Activated CD4-positive, CD25-positive, alpha-beta regulatory T cell treated with anti-CD3 and anti-CD28 coated beads, Interleukin-2, amount 50 U/mL, for 72 hours (primary cell): ENCODE measurements around the gene RCOR1.
"Not testable (repeated sequence)": the region's sequence is repeated elsewhere in the genome, so short reads cannot be mapped to it uniquely, and the experiment has no call there.

Source experiments
- DNase-seq: peaks from one replicate; pipeline ENCODE4 v3.0.0; 2021

Gene RCOR1

DNA sequence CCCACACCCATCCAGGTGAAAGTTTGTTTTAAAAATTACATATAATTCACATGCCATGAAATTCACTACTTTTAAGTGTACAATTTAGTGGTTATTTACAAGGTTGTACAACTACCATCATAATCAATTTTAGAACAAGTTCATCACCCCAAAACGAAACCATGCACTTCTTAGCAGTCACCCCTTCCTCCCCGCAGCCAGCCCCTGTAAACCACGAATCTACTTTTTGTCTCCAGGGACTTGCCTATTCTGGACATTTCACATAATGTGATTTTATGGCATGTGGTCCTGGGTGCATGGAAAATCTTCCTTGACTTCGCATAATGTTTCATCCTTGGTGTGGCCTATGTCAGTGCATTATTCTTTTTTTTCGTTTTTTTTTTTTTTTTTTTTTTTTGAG lies 165.6 kb downstream of the RCOR1 start:
- no peak for DNase-seq

DNA sequence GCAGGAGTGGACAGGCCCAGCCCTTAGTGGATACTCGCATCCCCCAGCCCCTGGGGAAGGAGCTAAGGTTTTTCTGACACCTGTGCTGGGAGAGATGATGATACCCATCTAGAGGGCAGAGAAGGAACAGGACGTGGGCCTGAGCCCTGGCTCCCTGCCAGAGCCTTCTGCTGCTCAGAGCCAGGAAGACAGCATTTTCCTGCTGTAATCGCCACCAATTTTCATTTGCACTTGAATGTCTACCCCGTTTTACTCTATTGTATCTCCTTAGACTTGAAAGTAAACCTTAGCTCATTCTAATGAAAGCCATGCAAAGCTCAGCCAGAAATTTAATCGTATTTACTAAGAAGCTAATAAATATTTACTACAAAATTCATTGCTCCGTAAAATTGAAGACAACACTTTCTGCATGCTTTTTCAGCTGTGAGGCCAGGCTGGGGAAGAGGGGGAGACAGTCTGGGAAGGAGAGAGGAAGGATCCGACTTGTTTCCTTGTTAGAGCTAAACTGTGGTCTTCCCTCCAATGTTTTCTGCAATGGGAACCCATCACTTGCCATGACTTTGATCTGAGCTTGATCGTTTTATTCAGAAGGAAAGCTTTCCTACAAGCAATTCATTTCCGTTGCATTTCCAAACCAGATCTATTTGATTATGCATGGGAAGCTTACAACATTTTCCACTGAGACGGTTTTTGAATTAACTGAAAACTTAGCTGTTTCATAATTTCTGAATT lies 167.2 kb downstream of the RCOR1 start:
- no peak for DNase-seq

DNA sequence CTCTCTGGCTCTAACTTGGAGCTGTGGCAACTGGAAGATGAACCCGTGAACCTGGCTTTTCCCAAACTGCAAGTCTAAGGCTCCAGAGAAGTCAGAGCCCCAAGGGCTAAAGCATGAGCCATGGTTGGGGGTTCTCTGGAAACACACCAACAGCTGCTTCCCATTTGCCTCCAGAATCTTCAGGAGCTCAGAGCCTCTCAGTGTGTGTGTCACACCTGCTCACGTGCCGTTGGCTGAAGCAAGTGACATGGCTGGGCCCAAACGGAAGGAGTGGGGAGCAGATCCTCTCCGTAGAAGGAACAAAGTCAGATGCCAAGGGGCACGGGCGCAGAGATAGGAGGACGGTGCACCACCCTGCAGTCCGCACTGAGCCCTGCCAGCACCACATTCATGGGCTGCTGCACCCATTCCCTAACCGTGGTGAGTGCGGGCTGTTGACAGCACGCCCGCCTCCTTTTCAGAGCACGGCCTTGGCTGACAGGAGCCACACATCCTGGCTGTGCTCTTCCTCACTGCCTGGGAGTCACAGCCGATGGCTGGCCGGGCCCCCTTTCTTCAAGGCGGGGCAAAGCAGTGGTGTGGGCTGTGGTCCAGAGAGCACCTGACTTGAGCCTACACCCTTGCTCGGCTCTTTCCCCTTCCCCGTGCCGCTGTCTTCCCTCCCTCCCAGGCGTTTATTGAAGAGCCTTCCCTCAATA lies 168.2 kb downstream of the RCOR1 start:
- no peak for DNase-seq

DNA sequence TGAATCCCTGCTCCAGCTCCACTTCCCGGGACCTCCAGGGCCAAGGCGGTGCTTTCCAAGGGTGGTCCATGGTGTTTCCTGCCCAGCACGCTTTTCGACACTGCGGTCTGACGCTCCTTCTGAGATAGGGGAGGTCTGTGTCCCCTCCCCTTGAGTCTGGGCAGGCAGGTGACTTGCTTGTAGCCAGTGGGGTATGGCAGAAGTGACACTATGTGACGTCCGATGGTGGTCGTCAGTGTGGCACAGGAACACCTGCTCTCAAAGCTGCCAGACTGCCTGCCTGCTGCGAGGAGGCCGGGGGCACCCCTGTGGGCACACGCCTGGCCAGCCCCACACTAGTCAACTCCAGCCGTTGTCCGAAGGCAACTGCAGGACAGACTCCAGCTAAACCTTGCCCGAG lies 168.8 kb downstream of the RCOR1 start:
- no peak for DNase-seq

DNA sequence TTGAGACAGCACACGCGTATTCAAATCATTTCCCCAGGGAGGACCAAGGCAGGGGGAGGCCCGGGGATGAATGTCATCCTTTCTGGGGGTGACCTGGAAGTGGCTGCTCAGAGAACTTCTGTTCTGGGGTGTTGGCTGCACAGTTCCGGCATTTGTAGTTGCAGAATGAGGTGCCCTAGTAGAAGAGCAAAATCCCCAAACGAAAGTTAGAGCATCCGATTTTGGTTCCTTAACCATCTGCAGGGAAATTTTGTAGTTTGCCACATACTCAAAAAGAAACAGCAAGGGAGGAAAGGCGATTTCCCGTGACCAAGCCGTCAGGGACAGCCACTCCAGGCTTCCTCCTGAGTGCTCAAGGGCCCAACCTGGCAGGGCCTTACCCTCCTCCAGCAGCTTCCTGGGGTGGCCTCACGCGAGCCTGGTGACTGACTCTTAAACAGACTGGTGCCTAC lies 171.8 kb downstream of the RCOR1 start:
- DNase-seq, result no peak

DNA sequence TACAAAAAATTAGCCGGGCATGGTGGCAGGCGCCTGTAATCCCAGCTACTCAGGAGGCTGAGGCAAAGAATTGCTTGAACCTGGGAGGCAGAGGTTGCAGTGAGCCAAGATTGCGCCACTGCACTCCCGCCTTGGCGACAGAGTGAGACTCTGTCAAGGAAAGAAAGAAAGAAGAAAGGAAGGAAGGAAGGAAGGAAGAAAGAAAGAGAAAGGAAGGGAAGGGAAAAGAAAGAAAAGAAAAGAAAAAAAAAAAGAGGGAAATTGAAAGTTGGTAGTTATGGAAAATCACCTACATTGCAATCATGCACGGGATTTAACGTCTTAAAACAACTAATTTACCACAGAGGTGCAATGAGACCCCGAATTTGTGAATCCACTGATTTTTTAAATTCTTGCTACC lies 173.3 kb downstream of the RCOR1 start:
- DNase-seq, result not testable (repeated sequence)

DNA sequence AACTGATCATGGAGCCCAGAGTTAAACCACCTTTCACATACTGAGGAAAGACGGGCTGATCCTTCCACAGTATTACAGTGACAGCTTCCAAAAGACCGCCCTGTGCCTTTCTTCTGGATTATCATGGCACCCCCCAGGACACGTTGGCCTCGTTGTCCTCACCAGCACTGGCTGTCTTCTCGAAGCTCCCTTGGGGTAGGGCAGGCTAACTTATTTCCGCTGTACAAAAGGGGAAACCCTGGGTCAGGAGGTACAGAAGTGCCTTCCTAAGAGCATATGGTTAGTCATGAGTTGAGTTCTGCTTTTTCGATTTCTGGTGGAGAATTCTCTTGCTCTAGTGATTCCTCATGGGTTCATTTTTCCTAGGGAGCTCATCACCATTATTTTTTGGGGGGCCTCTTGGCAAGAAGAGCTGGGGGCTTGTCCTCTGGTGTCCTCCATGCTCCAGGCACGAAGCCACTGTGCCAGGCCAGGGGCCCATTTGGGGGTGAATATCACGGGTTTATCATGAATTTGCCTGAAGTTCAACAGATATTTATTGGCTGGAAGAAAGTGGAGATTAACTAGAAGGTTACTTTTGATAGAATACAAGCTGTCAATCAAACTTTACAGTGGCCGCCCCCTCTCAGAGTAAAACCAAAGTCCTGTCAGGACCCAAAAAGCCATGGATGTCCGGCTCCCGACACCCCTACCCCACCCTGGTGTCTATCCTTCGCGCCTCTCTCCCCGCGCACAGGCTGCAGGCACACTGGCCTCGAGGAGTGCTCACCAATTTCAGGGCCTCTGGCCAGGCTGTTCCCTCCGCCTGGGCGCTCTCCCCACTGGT lies 176.0 kb downstream of the RCOR1 start:
- no peak for DNase-seq

DNA sequence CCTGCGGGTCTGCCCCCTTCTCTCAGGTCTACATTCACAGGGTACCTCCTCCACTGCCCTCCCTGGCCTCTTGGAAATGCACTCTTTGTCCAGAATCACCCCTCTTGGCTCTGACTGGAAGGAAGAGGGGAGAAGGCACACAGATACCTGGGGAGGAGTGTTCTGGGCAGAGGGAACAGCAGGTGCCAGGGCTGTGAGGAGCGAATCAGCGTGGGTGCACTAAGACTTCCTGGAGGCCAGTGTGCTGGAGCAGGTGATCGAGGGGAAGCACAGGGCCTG lies 176.5 kb downstream of the RCOR1 start:
- no peak for DNase-seq

DNA sequence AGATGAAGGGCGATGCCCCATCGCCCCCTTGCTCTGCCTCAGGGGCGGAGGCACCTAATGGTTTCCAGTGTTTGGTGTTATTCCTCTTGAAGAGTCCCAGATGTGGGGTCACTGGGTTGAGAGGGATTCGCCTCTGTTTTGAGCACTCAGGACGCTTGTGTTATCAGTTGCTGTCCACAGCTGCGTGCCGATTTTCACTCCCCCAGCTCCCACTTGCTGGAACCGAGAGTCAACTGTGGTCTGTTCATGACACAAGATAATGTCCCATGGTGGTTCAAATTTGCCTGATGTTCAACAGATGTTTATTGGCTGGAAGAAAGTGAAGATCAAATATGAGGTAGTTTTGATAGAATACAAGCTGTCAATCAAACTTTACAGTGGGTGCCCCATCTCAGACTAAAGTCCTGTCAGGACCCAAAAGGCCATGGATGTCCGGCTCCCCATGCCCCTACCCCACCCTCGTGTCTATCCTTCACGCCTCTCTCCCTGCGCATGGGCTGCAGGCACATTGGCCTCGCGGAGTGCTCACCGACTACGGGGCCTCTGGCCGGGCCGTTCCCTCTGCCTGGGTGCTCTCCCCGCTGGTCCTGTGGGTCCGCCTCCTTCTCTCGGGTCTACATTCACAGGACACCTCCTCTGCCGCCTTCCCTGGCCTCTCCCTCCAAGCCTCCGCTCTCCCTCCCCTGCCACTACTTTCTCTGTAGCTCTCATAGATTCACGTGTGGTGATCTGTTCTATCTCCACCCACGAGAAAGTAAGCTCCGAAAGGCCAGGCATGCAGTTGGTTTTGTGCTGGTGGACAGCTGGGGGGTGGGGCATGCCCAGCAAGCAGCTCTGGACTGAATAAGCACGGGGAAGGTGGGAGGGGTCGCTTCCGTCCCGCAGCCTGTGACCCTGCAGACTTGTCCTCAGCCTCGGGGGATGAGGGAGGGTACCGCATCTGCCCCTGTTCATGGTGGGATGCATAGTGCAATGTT lies 178.0 kb downstream of the RCOR1 start:
- no peak for DNase-seq

DNA sequence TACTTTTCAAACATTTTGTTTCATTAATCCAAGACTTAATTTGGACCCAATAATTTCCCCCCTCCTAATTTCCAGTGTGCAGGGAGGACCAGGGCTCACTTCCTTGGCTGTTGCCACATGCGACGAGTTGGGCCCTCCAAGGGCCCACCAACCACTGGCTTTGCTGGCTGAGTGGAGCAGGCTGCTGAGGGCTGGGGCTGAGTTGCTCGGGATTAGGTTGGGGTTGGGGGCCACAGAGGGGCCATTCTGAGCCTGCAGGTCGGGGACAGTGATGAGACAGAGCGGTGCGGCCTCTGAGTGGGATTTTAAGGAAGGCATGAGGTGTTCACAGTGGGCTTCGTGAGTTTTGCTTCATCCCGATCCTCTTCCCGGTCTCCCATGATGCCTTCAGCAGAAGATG lies 178.7 kb downstream of the RCOR1 start:
- no peak for DNase-seq

DNA sequence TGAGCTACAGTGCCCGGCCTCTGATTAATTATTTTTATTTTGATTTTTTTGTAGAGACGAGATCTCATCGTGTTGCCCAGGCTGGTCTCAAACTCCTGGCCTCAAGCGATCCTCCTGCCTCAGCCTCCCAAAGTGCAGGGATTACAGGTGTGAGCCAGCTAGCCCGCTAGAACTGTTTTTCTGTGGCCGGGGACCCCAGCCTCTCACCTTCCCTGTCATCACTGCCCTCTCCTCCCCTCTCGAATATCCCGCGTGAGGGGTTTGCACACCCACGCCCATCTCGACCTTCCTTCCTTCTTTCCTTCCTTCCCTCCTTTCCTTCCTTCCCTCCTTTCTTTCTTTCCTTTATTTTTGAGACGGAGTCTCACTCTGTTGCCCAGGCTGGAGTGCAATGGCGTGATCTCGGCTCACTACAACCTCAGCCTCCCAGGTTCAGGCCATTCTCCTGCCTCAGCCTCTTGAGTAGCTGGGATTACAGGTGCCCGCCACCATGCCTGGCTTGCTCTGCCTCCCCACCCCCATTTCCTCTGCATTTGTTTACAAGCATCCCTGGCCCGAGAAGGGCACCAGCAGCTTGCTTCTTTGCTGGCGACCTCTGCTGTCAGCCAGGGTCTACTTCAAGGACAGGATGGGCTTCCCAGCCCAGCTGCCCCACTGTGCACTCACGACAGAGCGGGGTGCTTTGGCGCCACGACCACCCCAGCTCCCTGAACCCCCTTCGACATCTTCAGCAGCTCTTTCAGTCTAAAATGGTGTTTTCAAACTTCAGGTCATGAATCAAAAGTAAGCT lies 180.5 kb downstream of the RCOR1 start:
- no peak for DNase-seq

DNA sequence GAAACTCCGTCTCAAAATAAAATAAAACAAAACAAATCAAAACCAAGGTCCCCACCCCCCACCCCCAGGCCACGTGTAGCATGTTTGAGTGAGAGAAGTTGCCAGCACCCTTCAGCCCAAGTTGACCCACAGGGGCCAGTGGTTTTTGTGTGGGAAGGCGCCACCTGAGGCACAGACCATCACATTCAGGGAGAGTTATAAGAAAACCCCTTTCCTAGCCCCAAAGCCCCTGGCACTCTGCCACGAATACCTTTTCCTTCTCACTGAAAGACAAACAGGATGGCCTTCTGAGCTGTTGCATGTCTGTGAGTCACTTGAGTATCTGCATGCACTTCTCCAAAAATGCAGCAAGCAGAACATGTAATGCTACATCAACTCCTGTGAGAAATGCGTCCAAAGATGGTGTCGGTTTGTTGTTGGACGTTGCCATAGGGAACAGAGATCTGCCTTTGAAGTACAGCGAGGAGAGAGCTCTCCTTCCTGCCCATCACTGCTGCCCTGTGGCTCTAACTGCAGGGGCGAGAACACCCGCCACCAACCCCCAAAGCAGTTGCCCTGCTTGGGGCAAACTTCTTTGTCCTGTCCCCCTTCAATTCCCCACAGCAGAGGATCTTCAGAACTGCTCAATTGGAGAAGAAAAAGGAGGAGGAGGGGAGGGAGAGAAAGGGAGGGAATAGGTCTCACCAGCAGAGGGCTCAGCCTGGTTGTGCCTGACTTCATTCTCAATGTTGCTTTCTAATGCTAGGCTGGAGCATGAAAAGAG lies 182.1 kb downstream of the RCOR1 start:
- peak; percentile 59 for DNase-seq

DNA sequence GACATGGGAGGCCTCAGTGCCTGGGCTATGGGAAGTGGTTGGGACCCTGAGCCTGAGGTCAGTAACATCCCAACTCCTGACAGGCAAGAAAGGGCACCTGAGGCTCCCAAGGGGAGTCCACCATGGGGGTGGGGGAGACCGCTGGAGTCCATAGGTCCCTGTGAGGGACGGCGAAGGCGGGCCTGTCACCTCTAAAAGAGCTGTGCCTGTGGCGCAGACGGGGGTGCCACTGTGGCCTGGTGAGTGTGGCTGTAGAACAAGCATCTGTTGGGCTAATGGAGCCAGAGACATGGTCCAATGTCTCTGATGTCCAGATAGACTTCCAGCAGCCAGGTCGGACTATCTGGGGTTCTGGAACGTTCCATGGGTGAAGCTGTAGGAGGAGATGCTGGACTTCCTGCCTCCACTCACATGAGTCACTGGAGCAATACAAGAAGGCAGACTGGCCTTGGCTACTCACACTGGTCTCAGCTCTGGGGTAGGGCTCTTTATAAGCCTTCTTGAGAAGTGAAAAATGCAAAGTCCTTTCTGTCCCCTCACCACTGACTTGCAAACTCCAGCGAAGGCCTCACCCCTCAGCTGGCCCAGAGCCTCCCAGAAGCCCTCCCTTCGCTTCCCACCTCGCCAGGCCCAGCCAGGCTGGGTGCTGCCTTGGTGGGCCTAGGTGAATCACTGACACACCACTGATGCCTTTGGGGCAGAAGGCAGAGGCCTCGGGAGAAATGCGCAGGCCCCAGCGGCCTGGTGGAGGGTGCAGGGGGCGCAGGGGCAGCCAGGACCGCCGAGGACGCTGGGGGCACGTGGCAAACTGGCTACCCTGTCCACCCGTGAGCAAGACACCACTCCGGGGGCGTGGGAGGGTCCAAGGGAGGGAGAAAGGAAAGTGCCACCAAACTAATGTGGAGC lies 183.7 kb downstream of the RCOR1 start:
- DNase-seq, result no peak

DNA sequence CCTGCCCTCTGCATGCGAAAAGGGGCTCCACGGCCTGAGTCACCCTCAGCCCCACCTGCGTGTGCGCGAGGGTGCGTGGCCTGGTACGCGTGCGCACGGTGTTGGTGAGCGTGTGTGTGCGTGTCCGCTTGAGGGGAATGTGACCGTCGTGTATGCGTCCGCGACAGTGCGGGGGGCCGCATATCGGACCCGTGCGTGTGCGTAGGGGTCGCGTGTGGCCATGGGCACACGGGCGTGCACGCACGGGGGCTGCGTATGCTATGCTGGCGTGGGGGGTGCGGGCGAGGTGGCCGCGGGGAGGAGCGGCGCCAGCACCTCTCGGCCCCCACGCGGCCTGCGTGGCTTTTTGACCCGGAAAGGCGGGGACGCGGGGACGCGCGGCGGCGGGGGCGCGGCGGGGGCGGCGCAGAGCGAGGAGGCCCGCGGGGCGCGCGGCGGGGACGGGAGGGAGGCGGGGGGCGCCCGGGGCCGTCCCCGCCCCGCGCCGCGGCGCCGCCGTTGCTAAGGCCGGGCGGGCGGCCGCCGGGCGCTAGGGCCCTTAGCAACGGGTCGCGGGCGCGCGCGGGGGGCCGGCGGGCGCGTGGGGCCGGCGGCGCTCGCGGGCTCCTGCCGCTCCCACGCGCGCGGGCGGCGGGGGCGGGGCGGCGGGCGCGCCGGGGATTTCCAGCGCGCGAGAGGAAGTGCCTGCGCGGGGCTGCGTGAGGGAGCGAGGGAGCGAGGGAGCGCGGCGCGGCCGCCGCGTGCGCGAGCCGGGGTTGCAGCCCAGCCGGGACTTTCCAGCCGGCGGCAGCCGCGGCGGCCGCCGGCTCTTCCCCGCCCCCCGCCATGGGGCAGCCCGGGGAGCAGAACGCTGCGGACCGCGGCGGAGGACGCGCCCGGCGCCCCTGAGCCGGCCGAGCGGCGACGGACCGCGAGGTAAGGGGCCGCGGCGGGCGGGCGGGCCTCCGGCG lies 184.6 kb downstream of the RCOR1 start, which contains the start of gene TRAF3:
Gene TRAF3, plus strand, starts transcription at position 689 of the 950 bp plus-strand sequence. CDS start 92,753 bp downstream, outside the sequence.
- peak; percentile 85 for DNase-seq

DNA sequence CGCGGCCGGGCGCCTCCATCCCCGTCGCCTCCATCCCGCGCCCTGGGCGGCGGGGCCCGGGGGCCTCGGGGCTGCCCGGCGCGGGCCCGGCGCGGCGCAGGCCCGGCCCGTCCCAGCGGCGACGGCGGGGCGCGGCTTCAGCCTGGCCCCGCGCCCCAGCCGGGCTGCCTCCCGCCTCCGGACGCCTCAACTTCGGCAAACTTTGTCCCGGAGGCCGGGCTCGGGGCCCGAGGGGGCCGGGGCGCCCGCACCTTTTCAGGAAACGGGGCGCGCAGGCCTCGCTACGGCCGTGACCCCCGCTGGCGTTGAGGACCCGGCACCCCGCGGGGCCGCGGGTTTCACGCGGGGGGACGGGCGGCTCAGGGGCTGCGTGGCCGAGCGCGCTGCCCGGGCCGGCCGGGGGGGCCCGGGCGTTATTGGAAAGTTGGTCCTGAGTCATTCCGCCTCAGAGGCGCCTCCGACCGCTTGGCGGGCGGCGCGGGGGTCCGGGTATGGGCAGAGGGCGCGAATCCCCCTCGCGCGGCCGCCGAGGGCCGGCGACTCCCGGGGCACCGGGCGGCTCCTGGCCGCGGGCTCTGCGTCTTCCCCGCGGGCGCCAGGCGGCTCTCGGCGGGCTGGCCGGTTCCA lies 185.4 kb downstream of the RCOR1 start:
- DNase-seq, result peak; percentile 51

DNA sequence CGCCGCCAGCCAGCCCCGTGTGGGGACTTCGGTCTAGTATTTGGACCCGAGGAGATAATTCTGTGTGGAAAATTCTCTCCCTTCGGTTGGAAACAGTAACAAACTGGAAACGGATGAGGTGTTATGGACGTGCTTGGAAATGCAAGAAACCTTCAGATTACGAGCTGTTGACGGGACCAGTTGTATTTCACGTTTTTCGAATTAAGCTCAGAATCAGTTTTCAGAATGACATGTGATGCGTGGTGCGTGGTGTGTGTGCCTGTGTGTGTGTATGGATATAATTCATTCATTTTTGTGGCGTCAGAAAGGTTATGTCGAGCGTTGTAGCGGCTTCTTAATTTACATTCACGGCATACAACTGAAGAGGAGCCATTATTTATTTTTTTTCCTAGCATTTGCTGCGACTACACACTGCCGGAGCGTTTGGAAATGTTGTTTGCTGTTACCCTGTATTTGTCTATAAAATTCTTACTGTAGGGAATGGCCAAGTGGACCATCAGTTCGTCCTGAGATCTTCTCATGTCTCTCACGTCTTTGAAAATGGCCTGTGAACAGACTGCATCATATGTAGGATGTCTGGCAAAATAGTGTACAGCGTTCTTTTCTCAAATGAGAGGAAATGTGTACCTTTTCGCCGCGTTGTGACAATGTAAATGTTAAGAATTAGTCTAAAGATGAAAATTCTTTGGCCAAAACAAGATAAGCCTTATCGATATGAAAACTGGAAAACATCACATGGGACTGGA lies 186.1 kb downstream of the RCOR1 start:
- no peak for DNase-seq

DNA sequence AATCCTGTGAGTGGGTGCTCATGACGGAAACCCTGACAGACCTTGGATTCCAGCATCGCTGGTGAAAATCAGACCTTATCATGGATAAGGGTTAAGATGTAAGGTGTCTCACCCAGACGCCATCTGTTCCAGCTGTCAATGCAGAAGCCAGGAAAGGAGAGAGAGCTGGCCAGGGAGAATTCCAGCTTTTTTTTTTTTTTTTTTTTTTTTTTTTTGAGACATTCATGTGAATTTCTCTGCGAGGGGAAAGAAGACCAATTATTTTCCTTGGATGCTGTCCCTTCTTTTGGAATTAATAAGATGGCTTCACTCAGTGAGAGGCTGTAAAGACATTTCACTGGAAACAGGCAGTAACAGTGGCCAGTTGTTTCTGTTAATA lies 186.6 kb downstream of the RCOR1 start:
- DNase-seq, result no peak
